GM03348 (cell line): ENCODE data around the gene NRXN3.
A peak's percentile ranks its signal among the peaks of the same experiment; 100 is the strongest.

Experiments used
- DNase-seq: peaks from one replicate; pipeline ENCODE4 v3.0.0; 2012; ENCODE audit warnings: low spot score

Gene NRXN3

DNA sequence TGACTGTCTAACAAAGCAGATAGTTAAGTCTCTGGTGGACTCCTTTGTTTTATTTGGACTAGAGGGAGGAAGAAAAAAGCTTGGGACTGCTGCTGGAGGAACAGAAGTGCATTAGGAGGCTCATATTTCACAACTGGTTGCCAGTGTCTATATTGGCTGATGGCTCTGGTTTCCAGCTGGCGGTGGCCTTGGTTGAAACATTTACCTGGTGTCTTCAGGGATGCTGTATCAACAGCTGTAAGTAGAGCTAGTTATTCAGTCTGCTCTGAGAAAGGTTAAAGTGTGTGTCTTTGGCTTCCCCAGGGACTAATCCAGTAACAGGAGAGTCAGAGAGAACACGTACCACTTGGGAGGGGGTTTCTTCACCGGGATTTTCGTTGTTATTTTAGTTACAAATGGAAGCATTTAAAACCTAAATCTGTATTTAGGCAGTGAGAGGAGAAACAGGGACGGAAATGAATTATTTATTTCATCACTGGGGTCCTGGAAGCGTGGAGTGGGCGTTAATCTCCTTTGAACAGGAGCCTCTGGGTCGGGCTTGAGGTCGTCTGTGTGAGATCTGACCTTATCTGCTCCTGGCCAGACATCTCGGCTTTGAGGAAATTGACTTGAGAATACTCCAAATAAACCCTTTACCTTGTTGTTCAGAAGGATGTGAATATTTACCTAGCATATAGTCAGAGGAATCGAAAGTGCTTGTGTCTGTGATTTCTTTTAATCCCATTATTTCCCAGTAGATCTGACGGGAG lies 149.9 kb downstream of the NRXN3 start:
- DNase-seq: no peak

DNA sequence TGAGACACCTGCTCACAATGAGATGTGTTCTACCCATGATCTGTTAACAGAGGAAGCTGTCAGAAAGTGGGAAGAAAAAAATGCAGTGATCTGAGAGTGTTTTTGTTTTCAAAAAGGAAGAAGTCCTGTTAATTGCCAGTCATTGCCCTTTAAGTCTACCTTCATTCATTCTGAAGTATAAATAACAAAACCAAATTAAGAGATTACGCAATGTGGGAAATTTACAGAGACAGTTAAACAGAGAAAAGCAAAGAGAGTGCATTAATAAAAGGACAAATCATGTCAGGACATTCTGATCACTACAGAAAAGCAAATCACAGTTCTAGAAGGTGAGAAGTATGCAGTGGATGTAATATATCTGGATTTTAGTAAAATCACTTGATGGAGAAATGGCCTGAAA lies 154.2 kb downstream of the NRXN3 start:
- DNase-seq: no peak

DNA sequence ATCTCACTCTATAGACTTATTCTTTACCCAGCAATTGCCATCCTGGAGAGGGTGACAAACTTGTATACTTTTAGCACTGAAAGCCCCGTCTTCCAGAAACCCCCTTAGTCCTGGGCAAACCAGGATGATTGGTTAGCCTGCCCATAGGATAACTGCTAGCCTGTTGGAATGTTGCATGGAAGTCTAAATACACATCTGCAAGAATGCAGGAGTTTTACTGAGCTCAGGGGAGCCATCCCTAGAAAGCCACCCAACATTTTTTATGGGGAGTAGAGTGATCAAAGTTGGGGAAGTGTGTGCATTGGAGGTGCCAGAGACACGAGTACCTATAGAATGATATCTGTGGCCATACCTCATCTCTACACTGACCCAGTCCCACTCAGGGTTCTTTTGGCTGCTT lies 155.7 kb downstream of the NRXN3 start:
- DNase-seq: no peak

DNA sequence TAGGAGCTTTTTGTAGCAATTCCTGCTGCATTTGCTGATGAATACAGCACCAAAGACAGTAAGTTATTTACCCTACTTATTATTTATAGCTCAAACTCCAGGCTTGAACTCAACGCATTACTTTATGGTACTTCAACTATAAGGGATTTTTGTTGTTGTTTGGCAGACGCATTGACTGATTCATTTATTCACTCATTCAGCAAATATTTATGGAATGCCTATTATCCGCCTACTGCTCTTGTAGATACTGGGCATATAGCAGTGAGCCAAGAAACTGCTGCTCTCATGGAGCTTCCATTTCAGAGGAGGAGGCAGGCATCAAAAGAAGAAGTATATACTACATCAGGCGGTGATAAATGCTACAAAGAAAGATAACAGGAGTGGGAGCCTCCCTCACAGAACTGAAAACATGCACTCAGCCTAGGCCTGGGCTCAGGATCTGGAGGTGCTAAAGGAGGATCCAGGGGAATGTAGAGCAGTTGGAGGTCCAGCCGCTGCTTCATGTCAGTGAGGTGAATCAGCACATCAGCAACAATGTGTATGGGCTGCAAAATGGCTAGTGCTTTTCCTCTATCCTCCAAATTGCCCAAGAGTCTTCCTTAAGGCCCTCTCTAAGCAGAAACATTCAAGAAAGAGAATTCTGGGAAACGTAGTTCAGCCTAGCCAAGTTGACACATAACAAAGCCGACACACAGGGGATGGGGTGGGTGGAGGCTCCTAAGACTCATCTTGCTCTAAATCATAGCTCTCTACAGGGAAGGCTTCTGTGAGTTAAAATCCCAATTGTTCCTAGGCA lies 157.5 kb downstream of the NRXN3 start:
- DNase-seq: no peak

DNA sequence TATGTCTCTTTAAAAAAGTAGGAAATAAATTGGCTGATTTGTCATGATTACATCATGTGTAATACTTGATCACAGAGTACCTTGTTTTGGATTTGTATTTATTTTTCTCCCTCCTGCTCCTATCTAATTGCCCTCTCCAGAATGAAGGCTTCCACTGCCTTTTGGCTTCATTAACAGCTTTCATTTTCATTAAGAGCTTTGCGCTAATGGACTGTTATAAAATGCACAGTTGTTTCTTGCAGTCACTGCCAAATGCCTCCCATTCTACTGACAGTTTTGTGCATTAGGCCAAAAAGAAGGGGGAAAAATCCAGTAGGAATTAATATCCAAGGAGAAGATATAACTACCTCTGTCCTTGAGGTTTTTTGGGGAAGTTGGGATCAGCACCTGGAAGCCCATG lies 159.2 kb downstream of the NRXN3 start:
- DNase-seq: no peak

DNA sequence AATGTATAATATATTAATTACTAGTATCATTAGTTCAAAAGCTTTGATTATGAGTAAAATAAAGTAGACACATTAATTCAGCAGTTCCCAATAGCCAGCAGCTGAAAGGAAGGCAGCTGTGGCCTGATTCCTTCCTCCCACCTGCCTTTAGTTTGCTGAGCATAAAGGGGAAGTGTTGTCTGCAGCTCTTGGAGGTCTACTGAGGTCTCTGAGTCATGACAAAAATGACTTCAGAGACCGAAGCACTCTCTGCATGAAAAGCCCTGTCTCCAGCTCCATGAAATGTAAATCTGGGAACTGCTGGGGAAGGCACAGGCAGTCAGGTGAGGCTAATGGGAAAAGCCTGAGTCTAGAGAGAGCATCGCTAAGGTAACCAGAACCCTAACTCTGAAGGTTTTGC lies 165.4 kb downstream of the NRXN3 start:
- no peak for DNase-seq

DNA sequence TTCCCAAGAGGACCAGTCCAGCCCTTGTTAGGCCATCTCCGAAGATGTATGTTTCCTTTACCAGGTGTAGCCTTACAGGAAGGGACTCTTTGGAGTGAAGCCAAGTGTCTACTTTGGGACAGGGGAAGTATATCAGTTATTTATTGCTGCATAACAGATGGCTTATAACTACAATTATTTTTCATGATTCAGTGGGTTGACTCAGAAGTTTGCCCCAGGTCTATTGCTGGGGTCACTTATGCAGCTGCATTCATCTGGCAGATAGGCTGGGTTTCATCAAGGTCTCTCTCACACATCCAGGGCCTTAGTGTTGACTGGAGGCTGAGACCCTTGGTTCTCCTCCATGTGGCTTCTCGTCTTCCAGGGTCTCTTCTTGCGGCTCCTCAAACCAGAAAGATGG lies 170.1 kb downstream of the NRXN3 start:
- no peak for DNase-seq

DNA sequence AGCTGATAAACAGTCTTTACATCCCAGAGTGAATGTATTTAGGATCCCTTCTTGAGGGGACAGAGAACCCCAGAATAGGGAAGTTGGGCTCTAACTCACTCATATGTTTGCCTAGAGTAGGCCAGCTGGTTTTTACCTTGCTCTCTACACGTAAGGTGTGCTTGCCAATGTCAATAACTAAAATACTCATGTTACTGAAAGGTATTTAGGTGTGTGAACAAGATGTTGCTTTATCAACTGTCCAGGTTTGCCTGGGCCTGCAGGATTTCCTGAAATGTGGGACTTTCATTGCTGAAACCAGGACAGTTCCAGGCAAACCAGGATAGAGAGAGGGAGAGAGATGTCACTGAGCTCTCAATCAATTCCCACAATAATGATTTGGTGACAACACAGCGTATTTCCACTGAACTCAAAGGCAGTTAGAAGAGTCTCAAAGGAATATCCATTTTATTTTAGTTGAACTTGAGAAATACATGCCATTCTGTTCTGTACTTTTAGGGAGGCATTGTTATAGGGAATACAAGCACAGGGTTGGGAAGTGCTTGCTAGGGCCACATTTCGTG lies 171.7 kb downstream of the NRXN3 start:
- no peak for DNase-seq

DNA sequence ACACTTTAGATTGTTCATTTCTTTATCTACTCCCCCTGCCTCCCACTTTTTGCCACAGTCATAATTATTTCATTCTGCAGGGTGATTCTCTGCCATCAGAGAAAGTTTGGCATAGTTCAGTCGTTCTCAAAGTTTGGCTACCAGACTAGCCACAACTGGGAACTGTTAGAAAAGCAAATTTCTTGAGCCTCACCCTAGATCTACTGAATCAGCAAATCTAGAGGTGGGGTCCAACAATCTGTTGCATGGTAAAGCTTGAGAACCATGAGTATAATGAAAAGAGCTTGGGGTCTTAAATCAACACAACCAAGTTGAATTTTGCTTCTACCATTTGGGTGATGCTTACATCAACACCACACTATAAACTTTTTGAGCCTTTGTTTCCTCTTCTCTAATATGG lies 172.7 kb downstream of the NRXN3 start:
- no peak for DNase-seq

DNA sequence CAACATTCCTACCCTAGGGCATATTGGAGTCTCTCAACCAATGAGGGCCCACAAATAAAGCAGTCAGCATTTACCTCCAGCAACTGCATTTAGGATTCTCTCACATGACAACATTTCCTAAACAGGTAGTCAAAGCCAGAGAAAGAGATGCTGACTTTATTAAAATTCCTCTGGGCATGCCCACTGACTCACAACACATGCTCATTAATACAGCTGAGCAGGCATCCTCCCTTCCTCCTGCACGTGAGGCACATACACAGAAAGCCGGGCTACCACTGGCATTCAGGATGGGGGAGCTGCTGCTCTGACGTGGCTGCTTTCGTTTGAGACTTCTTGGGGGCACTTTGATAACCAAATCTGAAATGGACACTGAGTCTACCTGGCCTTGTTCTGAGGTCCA lies 174.1 kb downstream of the NRXN3 start:
- DNase-seq: no peak

DNA sequence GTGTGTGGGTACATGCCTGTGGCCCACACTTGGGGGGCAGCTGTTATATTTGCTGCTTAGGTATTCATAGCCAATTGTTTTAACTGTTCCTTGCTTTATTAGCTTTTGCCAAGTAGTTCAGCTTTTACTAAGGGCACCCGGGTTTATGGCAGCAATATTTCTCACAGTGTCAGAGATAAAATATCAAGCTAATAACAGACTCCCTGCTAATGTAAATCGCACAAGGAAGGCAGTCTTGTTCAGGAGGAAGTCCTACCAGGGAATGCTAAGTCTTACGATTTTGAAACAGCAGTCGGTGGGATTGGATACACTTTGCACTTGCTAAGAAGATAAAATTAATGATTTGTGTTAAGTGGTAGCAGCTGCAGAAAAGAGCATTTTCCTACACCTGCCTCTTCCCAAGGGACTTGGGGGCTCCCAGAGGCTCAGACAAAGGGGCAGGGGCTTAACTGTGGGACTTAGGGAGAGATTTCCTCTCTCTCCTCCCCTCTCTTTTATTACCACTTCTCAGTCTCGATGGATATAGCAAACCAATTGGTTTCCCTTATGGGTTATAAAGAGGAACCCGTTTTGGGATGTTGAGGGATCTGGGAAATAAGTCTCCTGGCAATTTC lies 175.1 kb downstream of the NRXN3 start:
- no peak for DNase-seq

DNA sequence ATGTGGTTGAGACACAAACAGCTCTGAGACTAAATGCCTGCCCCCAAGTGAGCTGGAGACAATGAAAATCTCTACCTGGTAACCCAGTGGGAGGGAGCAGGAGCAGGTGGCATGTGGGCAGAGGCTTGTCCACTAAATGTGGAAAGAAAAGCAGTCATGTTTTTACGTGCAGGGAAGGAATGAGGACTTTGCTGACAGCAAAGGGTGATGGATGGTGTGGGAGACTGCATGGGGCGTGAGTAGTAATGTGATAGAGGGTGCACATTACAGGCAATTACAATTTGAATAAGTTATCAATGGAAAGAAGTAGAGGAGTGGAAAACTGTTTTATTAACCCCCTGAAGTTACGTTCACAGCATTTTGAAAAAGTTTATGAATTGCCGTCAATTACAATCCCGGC lies 176.6 kb downstream of the NRXN3 start:
- no peak for DNase-seq

DNA sequence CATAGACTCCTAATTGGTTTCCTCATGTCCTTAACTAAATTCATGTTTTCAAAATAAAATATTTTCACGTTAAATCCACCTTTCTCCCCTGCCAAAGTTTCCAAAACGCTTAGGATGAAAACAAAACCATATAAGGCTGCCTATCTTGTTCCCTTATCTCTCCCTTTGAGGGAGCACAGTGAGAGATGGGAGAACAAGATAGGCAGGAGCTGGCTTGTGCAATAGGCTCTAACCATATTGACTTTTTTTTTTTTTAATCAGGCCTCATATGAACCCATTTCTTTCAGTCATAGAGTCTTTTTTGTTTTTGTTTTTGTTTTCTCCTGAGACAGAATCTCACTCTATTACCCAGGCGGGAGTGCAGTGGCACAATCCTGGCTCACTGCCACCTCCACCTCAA lies 184.9 kb downstream of the NRXN3 start:
- DNase-seq: no peak

DNA sequence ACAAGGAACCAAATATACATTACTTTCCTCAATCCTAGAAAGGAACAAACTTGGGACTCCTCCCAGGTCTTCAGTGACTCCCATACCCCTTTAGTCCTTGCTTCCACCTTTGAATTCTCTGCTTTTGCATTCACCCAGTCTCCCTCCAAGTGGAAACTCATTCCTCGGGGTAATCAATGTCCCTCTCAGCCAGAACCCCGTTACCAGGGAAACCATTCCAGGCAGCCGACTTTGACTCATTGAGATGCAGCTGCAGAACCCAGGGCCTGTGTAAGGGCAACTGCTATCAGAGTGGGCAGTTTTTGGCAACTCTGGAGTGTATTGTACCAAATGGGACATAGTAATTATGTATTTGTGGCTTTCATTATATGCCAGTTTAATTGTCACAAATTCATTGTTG lies 186.2 kb downstream of the NRXN3 start:
- DNase-seq: no peak

DNA sequence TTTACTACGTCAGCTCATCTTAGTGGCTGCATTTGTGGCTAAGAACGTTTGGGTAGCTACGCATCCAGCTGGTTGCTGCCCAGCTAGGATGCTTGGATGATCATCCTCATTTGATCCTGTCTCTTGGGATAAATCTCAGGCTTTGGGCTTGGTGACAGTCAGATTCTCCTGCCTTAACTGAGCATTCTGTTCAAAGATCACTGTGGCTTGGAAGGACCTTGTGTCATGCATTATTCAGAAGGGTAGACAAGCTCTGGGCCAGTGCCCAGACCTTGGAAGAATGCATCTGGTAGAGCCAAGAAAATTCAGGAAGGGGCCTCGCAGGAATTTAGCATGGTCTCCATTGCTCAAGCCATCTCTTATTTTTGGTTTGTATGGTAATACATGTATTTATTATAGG lies 188.4 kb downstream of the NRXN3 start:
- no peak for DNase-seq

DNA sequence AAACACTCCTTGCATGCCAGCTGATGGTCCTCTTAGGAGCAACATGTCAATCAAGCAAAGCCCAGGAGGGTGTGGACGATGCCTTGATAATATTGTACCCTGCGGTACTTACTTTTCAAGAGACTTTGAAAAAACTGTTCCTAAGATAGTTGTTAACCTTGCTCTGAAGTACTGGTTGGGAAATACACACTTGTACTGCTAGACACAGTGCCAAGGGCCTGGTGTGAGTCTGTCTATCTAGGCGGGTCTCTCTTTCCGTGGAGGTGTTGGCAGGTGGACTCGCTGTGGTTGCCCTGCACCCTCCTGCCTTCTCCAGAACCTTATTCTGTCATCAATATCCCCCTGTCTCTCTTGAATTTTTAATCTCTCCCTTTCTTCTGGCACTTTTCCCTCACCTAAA lies 189.4 kb downstream of the NRXN3 start:
- DNase-seq: no peak

DNA sequence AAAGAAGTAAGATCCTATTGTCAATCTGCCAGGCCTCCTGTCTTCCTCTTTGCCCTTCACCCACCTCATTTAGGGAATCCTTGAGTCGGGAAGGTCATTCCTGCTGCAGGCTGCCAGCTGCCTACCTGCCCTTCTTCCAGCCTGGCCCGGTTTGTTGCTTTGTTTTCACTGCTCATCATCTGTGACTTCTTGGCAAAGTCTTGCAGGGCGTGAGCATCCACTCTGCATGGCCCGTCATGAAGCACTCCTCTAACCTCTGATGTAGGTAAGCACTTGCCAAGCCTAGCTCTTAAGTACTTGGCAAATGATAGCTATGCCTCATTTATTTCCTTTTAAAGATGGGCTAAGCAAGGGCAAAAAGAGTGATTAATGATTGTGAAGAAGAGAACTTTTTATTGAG lies 192.8 kb downstream of the NRXN3 start:
- no peak for DNase-seq

DNA sequence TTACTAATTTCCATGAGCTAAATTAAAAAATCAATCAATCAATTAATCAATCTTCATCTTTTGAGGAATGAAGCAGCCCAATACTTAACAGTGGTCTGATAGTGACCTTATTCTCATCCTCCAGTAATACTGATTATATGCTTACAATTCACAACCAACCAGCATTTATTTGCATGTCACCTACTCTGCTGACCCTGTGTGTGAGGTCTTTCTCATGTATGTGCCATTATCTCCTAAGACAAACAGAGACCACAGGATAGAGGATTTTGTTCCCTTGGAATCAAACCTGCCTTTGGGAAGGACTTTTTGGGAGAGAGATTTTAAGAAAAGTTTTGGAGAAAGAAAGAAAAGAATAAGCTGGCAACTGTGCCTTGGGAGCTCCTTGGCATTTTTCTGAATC lies 197.2 kb downstream of the NRXN3 start:
- DNase-seq: no peak

DNA sequence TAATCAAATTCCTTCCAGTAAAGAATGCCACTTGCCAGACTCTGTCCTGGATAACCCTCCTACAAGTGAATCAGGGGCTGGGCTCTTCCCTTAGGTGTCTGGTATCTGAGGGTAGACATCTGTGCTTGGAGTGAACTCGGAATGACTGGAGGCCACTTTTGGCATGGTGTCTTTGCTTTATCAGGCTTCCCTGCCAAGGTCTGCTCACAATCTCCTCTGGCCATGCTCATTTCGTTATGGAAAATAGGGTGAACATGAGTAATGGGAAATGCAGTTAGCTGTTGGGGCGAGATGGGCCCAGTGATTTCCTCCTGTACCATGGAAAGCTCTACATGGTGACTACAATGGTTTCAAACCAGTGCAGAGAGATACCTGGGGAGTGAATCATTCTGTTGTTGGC lies 212.9 kb downstream of the NRXN3 start:
- DNase-seq: no peak

DNA sequence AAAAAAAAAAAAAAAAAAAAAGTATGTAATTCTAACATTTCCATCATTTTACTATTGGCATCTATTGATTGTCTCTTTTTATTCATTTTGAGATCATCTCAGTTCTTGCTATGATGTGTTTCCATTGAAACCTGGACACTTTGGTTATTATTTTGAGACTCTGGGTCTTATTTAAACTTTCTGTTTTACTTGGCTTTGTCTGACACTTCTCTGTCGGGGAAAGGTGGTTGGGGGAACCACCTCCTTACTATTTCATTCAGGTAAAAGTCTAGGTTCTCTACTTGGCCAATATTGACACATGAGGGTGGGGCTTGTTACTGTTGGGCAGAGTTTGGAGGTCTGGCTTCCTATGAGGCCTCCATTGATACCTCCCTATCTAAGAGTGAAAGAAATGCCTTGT lies 228.0 kb downstream of the NRXN3 start:
- no peak for DNase-seq

DNA sequence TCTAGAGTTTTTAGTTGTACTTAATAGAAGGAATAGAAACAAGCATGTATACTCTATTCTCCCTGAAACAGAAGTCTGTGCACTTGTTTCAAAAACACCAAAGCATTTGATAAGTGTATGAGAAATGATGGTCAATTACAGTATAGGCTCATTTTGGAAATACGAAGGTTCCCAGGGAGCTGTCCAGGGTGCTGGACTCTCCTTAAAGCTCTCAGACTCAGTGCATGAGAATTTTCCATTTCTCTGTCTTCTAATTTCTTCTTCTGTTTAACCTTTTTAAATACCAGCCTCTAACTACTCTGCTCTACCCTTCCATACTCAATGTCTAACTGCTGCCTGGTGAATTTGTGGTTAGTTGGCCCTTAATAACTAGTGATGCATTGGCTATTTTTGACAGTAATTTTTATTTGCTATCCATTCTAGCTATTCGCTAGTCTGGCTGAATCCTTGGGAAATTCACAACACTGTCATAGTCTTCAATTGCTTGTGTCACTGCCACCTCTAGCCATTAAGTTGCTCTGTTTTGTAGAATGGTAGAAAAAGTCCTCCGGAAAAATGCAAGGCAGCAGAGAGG lies 229.2 kb downstream of the NRXN3 start:
- peak; percentile 9 for DNase-seq

DNA sequence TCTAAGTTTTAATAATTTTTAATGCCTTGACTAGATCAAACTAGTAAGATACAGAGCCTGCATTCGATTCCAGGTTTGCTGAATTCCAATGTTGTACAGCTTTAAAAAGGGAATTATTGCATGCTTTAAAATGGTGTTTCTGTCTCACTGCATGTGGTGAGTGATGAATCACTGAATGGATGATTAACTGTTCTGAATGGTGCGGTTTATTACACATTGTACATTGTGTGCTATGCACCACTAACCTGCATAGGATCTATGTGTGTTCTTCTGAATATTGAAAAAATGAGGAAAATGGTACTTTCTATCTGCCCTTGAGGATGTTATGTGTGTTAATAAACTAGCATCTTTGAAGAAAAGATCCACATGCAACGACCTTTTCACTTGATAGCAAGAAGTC lies 231.7 kb downstream of the NRXN3 start:
- DNase-seq: no peak
